ENCODE measurements around the gene MOAP1.
"Not testable (repeated sequence)": the region's sequence is repeated elsewhere in the genome, so short reads cannot be mapped to it uniquely, and the experiment has no call there.

The MOAP1 gene

DNA sequence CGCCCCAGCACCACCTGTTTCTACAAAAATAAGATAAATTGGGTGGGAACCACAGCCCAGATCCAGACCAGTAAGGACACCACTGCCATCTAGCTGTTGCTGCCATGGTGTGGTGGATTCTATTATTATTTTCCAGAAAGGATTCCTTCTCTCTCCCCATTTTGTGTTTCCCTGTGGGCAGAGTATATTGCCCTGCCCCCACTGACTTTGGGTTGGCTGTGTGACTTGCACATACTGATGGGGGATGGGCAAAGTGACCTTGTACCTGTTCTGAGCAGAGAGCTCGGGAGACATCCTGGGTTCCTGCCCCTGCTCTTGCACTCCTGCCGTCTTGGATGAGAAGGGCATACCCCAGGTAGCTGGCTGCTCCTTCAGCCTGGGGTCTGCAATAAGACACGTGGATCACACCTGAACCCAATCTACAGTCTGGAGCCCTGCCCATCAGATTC, 24.3 kb downstream of the MOAP1 start:
- Histone ChIP-seq H3K27me3 (replicated peaks; ENCODE audit: control insufficient read depth, insufficient read depth, low read length) (peaks cover 4% of the 10 kb centered on the region), H3K4me3 (ENCODE audit: low read length) (no peak overlapping the region), H3K36me3 (ENCODE audit: control insufficient read depth, insufficient read depth, low read length, severe bottlenecking) (no peaks in the 10 kb centered on the region), H3K4me1 (ENCODE audit: control insufficient read depth, insufficient read depth, low read length) (no peaks in the 10 kb centered on the region), H3K9me3 (ENCODE audit: control insufficient read depth, low read length) (no peaks in the 10 kb centered on the region), H3K9ac (ENCODE audit: low read length) (no peak overlapping the region)
- peak; percentile 44 for DNase-seq (ENCODE audit: low read depth)

- H3K4me3 ChIP-seq (ENCODE audit: low read length); H3K9me3 ChIP-seq (ENCODE audit: control insufficient read depth, low read length); H3K36me3 ChIP-seq (ENCODE audit: control insufficient read depth, insufficient read depth, low read length, severe bottlenecking); DNase-seq (ENCODE audit: low read depth); H3K9ac ChIP-seq (ENCODE audit: low read length); H3K27me3 ChIP-seq (replicated peaks; ENCODE audit: control insufficient read depth, insufficient read depth, low read length); H3K4me1 ChIP-seq (ENCODE audit: control insufficient read depth, insufficient read depth, low read length): not testable (repeated sequence)
These were observed 24.9 kb downstream of the MOAP1 start for GRCh38 chr14:93159625-93160352.

DNA sequence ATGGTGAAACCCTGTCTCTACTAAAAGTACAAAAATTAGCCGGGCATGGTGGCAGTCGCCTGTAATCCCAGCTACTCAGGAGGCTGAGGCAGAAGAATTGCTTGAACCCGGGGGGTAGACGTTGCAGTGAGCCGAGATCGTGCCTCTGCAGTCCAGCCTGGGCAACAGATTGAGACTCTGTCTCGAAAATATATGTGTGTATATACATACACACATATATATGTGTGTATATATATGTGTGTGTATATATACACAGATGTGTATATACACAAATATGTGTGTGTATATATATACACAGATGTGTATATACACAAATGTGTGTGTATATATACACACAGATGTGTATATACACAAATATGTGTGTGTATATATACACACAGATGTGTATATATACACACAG, 26.3 kb downstream of the MOAP1 start:
- not testable (repeated sequence) for DNase-seq (ENCODE audit: low read depth); H3K27me3 ChIP-seq (replicated peaks; ENCODE audit: control insufficient read depth, insufficient read depth, low read length); H3K36me3 ChIP-seq (ENCODE audit: control insufficient read depth, insufficient read depth, low read length, severe bottlenecking); H3K4me1 ChIP-seq (ENCODE audit: control insufficient read depth, insufficient read depth, low read length); H3K9ac ChIP-seq (ENCODE audit: low read length); H3K4me3 ChIP-seq (ENCODE audit: low read length); H3K9me3 ChIP-seq (ENCODE audit: control insufficient read depth, low read length)

DNA sequence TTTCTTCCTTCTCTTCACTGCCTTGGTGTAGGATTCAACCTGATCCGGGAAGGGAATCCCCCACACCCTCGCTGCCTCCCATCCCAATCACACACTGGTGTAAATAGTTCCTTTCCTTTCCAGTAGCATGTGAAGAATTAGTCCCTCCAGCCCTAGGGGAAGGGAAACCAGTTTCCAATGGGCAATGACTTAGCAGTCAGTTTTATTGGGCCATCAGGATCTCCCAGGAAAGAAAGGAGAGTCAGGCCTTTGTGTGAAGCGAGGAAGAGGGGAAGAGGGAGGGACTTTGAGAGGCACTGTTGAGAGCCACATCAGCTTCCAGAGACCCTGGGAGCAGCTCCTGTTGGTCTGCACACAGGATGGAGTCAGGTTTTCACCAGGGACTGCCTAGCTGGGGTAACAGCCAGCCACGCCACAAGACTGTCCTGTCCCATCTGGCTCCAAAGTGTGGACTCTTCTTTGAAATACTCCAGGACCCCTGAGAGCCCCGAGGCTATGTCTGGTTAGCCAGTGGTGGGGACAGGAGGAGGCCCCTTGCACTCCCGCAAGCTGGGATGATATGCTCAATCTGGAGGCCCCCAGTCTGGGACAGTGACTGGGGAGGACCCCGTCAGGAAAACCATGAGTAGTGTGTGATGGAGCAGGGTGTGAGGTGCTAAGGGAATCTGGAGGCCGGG, 27.9 kb downstream of the MOAP1 start:
- DNase-seq (ENCODE audit: low read depth) = no peak
- H3K36me3 ChIP-seq (ENCODE audit: control insufficient read depth, insufficient read depth, low read length, severe bottlenecking) = no peaks in the 10 kb centered on the region
- no peaks in the 10 kb centered on the region for H3K9me3 ChIP-seq (ENCODE audit: control insufficient read depth, low read length)
- peaks cover 4% of the 10 kb centered on the region for H3K27me3 ChIP-seq (replicated peaks; ENCODE audit: control insufficient read depth, insufficient read depth, low read length)
- H3K4me3 ChIP-seq (ENCODE audit: low read length) = no peak overlapping the region
- no peaks in the 10 kb centered on the region for H3K4me1 ChIP-seq (ENCODE audit: control insufficient read depth, insufficient read depth, low read length)
- no peak overlapping the region for H3K9ac ChIP-seq (ENCODE audit: low read length)

- no peaks in the 10 kb centered on the region for H3K36me3 ChIP-seq (ENCODE audit: control insufficient read depth, insufficient read depth, low read length, severe bottlenecking)
- no peaks in the 10 kb centered on the region for H3K9me3 ChIP-seq (ENCODE audit: control insufficient read depth, low read length)
- H3K9ac ChIP-seq (ENCODE audit: low read length) = no peak overlapping the region
- H3K27me3 ChIP-seq (replicated peaks; ENCODE audit: control insufficient read depth, insufficient read depth, low read length) = peaks cover 4% of the 10 kb centered on the region
- no peak overlapping the region for H3K4me3 ChIP-seq (ENCODE audit: low read length)
- DNase-seq (ENCODE audit: low read depth) = no peak
- peaks cover 6% of the 10 kb centered on the region for H3K4me1 ChIP-seq (ENCODE audit: control insufficient read depth, insufficient read depth, low read length)
These were observed 29.0 kb downstream of the MOAP1 start for GRCh38 chr14:93155667-93156066.

- no peak for DNase-seq (ENCODE audit: low read depth)
- Histone ChIP-seq H3K4me3 (ENCODE audit: low read length) (no peak overlapping the region), H3K36me3 (ENCODE audit: control insufficient read depth, insufficient read depth, low read length, severe bottlenecking) (no peaks in the 10 kb centered on the region), H3K4me1 (ENCODE audit: control insufficient read depth, insufficient read depth, low read length) (peaks cover 7% of the 10 kb centered on the region), H3K9ac (ENCODE audit: low read length) (no peak overlapping the region), H3K9me3 (ENCODE audit: control insufficient read depth, low read length) (no peaks in the 10 kb centered on the region), H3K27me3 (replicated peaks; ENCODE audit: control insufficient read depth, insufficient read depth, low read length) (peaks cover 8% of the 10 kb centered on the region)
These were observed 31.6 kb downstream of the MOAP1 start for GRCh38 chr14:93153121-93153520.

DNA sequence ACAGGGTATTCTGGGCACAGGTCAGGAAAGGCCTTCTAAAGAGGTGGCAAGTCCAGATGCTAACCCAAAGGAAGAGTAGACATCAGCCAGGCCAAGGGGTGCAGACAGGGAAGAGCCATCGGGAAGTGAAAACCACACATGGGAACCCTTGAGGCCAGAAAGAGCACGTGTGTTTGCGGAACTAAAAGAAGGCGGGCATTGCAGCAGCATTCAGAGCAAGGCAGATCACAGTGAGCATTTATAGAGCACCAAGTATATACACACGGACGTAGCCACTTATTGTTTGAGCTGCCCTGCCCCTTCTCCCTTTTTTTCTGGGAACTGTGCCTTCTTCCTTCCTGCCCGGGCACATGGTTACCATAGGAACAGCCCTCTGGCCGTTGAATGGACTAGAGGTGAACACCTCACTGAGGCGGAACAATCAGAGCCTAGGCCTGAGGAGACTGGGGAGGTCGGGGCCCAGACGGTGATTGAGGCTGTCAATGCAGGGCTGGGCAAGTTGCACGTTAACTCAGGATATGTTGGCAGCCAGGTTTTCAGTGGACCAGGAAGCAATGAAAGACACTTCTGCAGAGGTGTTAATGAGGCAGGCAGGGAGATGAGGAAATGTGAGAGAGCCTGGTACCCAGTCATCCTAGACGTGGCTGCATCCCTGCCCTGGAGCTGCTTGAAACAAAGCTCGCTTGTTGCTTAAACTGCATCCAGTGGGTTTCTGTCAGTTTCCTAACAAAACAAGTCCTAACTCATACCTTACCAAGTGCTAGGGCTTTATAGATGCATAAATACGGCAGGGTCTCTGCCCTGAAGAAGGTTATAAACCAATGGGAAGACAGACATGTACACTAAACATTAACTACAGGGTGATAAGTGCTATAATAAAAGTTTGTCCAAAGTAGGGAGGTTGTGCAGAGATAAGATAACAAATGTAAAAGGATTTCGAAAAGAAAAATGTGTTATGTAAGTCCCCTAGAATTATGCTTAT, 34.2 kb downstream of the MOAP1 start:
- Histone ChIP-seq H3K9ac (ENCODE audit: low read length) (no peak overlapping the region), H3K36me3 (ENCODE audit: control insufficient read depth, insufficient read depth, low read length, severe bottlenecking) (no peaks in the 10 kb centered on the region), H3K27me3 (replicated peaks; ENCODE audit: control insufficient read depth, insufficient read depth, low read length) (peaks cover 12% of the 10 kb centered on the region), H3K4me1 (ENCODE audit: control insufficient read depth, insufficient read depth, low read length) (peaks cover 7% of the 10 kb centered on the region), H3K4me3 (ENCODE audit: low read length) (peak overlapping the region; percentile 40), H3K9me3 (ENCODE audit: control insufficient read depth, low read length) (no peaks in the 10 kb centered on the region)
- no peak for DNase-seq (ENCODE audit: low read depth)

DNA sequence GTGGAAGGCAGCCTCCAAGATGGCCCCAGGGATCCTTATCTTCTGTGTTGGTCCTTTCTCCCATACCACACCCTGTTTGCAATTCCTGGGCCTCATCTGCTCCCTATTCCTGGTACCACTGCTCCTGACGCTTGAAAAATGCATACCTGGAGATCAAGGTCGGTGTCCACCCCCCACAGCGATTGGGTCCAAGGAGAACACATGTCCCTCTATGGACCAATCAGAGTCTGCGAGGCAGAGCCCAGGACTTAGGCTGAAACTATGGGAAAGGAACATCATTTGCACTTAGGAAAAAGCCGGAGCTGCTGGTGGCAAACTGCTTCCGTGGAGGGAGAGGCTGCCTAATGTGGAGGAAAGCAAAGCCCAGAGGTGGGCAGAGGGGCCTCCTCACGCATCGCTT, 35.7 kb downstream of the MOAP1 start:
- Histone ChIP-seq H3K9ac (ENCODE audit: low read length) (no peak overlapping the region), H3K4me1 (ENCODE audit: control insufficient read depth, insufficient read depth, low read length) (peaks cover 7% of the 10 kb centered on the region), H3K27me3 (replicated peaks; ENCODE audit: control insufficient read depth, insufficient read depth, low read length) (peaks cover 20% of the 10 kb centered on the region), H3K36me3 (ENCODE audit: control insufficient read depth, insufficient read depth, low read length, severe bottlenecking) (no peaks in the 10 kb centered on the region), H3K4me3 (ENCODE audit: low read length) (no peak overlapping the region), H3K9me3 (ENCODE audit: control insufficient read depth, low read length) (no peaks in the 10 kb centered on the region)
- no peak for DNase-seq (ENCODE audit: low read depth)

DNA sequence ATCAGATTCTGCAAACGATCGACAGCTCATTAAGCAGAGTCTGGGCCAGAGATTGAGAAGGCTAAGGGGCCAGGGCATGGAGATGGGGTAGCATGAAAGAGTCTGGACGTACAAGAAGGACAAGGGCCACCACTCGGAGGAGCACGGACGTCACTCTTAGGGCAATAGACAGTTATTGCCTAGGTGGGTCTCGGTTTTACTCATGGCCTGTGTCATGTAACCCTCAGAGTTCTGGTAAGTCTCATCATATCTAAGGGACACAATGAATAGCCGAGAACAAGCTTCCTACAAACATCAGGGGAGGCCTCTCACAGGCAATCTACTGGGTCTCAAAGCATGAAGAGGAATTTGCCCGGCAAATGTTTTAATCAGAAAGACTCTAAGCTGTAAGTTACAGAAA, 38.6 kb downstream of the MOAP1 start:
- Histone ChIP-seq H3K9me3 (ENCODE audit: control insufficient read depth, low read length) (no peaks in the 10 kb centered on the region), H3K27me3 (replicated peaks; ENCODE audit: control insufficient read depth, insufficient read depth, low read length) (peaks cover 20% of the 10 kb centered on the region), H3K4me1 (ENCODE audit: control insufficient read depth, insufficient read depth, low read length) (peaks cover 6% of the 10 kb centered on the region), H3K4me3 (ENCODE audit: low read length) (no peak overlapping the region), H3K36me3 (ENCODE audit: control insufficient read depth, insufficient read depth, low read length, severe bottlenecking) (no peaks in the 10 kb centered on the region), H3K9ac (ENCODE audit: low read length) (no peak overlapping the region)
- no peak for DNase-seq (ENCODE audit: low read depth)

GRCh38 chr14:93142854-93143652, 41.6 kb downstream of the MOAP1 start:
- Histone ChIP-seq H3K9ac (ENCODE audit: low read length) (no peak overlapping the region), H3K36me3 (ENCODE audit: control insufficient read depth, insufficient read depth, low read length, severe bottlenecking) (no peaks in the 10 kb centered on the region), H3K27me3 (replicated peaks; ENCODE audit: control insufficient read depth, insufficient read depth, low read length) (peaks cover 19% of the 10 kb centered on the region), H3K4me1 (ENCODE audit: control insufficient read depth, insufficient read depth, low read length) (no peaks in the 10 kb centered on the region), H3K9me3 (ENCODE audit: control insufficient read depth, low read length) (no peaks in the 10 kb centered on the region), H3K4me3 (ENCODE audit: low read length) (no peak overlapping the region)
- DNase-seq (ENCODE audit: low read depth) = no peak

All from adipocyte (in vitro differentiated cells).